ENCODE data around the gene EPN3.
A peak's percentile ranks its signal among the peaks of the same experiment; 100 is the strongest.

The EPN3 gene

DNA sequence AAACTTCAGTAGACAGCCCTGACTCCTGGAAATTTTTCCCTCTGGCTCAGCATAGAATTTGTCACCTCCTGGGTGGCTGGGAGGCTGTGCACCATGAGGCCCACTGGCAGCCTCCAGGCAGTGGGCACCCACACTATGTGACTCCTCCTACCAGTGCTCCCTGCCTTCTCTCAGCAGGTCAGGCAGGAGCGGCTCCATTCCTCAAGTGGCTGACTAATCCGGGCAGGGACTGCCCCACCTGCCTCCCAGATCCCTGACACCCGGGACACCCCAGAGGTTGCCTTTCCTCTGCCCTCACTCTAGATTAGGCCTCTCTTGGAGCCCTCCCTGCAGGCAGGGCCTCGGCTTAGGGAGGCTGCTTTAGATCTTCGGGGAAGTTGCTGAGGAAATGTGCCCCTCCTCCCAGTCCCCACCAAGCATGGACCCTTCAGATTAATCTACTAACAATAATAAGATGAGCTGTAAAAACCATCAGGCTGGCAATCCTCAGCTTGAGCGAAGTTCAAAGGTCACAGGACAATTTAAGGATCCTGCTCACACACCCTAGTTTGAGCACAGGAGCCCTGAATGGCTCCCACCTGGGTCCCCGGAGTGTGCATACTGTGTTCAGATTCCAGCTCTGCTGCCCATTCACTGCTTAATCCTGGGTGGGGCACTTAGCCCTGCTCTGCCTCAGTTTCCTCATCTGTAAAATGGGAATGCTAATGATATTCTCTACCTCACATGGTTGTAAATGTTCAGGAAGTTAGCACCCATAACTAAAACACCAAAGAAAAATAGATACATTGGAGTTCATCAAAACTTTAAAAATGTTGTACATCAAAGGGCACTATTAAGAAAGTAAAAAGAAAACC lies 34.3 kb upstream of the EPN3 start:
- Histone ChIP-seq H3K9ac (ENCODE audit: low read depth, low read length) (no peak overlapping the region), H3K9me3 (replicated peaks; ENCODE audit: low read length) (no peaks in the 10 kb centered on the region), H3K4me2 (ENCODE audit: low read length) (no peak overlapping the region), H3K4me1 (ENCODE audit: control insufficient read depth, insufficient read depth, low read length) (peaks cover 7% of the 10 kb centered on the region), H3K4me3 (ENCODE audit: low read length) (no peak overlapping the region), H3K36me3 (ENCODE audit: insufficient read depth, low read length) (no peaks in the 10 kb centered on the region), H3K27me3 (ENCODE audit: control insufficient read depth, insufficient read depth, low read length) (peaks cover 12% of the 10 kb centered on the region)

DNA sequence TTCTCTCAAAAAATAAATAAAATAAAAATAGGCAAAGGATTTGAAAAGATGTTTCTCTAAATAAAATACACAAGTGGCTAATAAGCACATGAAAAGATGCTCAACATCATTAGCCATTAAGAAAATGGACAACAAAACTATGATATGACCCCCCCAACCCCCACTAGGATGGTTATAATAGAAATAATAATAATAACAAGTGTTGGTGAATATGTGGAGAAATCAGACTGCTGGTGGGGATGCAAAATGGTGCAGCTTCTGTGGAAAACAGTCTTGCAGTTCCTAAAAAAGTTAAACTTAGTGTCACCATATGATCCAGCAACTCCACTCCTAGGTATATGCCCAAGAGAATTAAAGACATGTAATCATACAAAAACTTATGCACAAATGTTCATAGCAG lies 33.3 kb upstream of the EPN3 start:
- Histone ChIP-seq H3K9me3 (replicated peaks; ENCODE audit: low read length) (no peaks in the 10 kb centered on the region), H3K36me3 (ENCODE audit: insufficient read depth, low read length) (no peaks in the 10 kb centered on the region), H3K4me3 (ENCODE audit: low read length) (no peak overlapping the region), H3K4me2 (ENCODE audit: low read length) (no peak overlapping the region), H3K9ac (ENCODE audit: low read depth, low read length) (no peak overlapping the region), H3K4me1 (ENCODE audit: control insufficient read depth, insufficient read depth, low read length) (peaks cover 7% of the 10 kb centered on the region), H3K27me3 (ENCODE audit: control insufficient read depth, insufficient read depth, low read length) (peaks cover 14% of the 10 kb centered on the region)

DNA sequence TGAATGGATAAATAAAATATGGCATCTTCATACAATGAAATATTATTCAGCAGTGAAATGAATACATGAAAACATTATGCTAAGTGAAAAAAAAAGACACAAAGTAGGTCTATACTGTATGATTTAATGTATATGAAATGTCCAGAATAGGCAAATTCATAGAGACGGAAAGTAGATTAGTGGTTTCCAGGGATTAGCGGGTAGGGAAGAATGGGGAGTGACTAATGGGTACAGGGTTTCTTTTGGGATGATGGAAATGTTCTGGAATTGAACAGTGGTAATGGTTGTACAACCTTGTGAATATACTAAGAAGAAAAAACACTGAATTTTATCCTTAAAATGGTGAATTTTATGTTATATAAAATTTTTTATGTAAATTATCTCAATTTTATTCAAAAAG lies 32.8 kb upstream of the EPN3 start:
- Histone ChIP-seq H3K4me3 (ENCODE audit: low read length) (no peak overlapping the region), H3K9me3 (replicated peaks; ENCODE audit: low read length) (no peaks in the 10 kb centered on the region), H3K9ac (ENCODE audit: low read depth, low read length) (no peak overlapping the region), H3K4me1 (ENCODE audit: control insufficient read depth, insufficient read depth, low read length) (peaks cover 7% of the 10 kb centered on the region), H3K27me3 (ENCODE audit: control insufficient read depth, insufficient read depth, low read length) (peaks cover 13% of the 10 kb centered on the region), H3K36me3 (ENCODE audit: insufficient read depth, low read length) (no peaks in the 10 kb centered on the region), H3K4me2 (ENCODE audit: low read length) (no peak overlapping the region)

DNA sequence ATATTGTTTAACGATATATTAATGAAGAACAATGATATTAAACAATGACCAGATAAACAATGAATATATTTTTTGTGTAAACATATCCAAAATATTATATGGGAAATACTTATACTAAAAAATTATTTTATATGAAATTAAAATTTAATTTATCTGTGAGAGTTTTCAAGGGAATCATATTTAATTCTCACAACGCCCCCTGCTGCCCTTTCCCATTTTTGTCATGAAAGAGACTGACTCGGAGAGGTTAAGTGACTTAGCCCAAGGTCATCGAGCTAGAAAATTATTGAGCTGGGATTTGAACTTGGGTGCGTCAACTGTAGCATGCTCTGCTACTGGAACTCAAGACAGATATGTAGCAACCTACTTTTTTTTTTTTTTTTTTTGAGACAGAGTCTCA lies 31.5 kb upstream of the EPN3 start:
- no peaks in the 10 kb centered on the region for H3K9me3 ChIP-seq (replicated peaks; ENCODE audit: low read length)
- H3K36me3 ChIP-seq (ENCODE audit: insufficient read depth, low read length) = no peaks in the 10 kb centered on the region
- peaks cover 12% of the 10 kb centered on the region for H3K27me3 ChIP-seq (ENCODE audit: control insufficient read depth, insufficient read depth, low read length)
- H3K9ac ChIP-seq (ENCODE audit: low read depth, low read length) = no peak overlapping the region
- H3K4me3 ChIP-seq (ENCODE audit: low read length) = no peak overlapping the region
- H3K4me2 ChIP-seq (ENCODE audit: low read length) = no peak overlapping the region
- H3K4me1 ChIP-seq (ENCODE audit: control insufficient read depth, insufficient read depth, low read length) = peaks cover 1% of the 10 kb centered on the region

DNA sequence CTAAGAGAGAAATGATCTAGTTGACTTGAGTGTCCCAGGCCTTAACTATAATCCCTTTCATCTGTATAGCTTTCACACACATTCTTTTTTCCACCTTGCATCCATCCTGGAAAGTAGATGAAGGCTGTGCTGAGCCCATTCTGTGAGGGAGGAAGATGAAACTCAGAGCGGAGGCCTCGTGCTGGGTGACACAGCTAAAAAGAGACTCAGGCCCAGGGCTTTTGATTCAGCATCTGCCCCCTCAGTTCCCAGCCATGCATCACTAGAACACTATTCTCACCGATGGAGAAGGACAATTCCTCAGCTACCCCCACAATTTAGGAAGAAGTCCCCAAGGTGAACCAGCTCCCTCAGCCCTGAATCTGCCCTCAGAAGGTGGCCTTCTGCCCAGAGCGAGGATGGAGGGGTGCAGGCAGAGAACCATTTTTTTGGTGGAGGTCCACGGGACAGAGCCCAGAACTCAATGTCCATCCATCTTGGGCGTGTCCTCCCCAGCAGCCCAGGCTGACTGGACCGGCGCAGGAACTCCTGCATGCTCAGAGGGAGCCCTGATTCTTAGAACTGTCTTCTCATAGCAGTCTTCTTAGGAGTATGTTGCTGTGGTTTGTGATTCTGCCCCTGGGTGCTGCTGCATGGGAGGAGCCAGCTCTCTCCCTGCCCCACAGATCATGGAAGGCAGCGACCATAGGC lies 30.1 kb upstream of the EPN3 start:
- peaks cover 12% of the 10 kb centered on the region for H3K27me3 ChIP-seq (ENCODE audit: control insufficient read depth, insufficient read depth, low read length)
- no peak overlapping the region for H3K9ac ChIP-seq (ENCODE audit: low read depth, low read length)
- H3K4me3 ChIP-seq (ENCODE audit: low read length) = no peak overlapping the region
- H3K36me3 ChIP-seq (ENCODE audit: insufficient read depth, low read length) = no peaks in the 10 kb centered on the region
- H3K9me3 ChIP-seq (replicated peaks; ENCODE audit: low read length) = no peaks in the 10 kb centered on the region
- H3K4me1 ChIP-seq (ENCODE audit: control insufficient read depth, insufficient read depth, low read length) = no peaks in the 10 kb centered on the region
- H3K4me2 ChIP-seq (ENCODE audit: low read length) = no peak overlapping the region

DNA sequence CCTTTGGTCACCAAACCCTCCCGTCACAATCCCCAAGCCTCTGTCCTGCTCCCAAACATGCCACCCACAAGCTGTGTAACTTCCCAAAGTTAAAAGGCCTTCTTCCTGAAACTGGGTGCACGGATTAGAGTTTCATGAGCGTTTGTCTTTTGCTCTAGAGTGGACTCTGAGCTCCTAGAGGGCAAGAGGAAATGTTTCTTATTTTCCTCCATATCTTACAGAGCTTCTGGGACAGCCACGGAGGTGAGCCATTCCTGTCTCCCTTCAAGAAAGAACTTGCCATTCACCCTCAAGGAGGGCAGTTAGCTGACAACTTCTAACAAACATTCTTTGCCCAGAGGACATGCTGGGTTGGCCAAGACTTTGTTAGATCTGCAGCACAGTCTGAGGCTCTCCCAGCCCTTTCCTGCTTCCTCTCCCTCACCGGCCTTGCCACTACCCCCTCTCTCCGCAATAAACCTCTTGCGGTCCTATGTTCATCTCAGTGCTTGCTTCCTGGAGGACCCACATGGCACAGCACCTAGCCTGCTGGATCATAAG lies 26.9 kb upstream of the EPN3 start:
- no peaks in the 10 kb centered on the region for H3K9me3 ChIP-seq (replicated peaks; ENCODE audit: low read length)
- no peak overlapping the region for H3K4me2 ChIP-seq (ENCODE audit: low read length)
- H3K36me3 ChIP-seq (ENCODE audit: insufficient read depth, low read length) = no peaks in the 10 kb centered on the region
- H3K27me3 ChIP-seq (ENCODE audit: control insufficient read depth, insufficient read depth, low read length) = peaks cover 12% of the 10 kb centered on the region
- H3K4me1 ChIP-seq (ENCODE audit: control insufficient read depth, insufficient read depth, low read length) = peaks cover 13% of the 10 kb centered on the region
- no peak overlapping the region for H3K9ac ChIP-seq (ENCODE audit: low read depth, low read length)
- no peak overlapping the region for H3K4me3 ChIP-seq (ENCODE audit: low read length)

DNA sequence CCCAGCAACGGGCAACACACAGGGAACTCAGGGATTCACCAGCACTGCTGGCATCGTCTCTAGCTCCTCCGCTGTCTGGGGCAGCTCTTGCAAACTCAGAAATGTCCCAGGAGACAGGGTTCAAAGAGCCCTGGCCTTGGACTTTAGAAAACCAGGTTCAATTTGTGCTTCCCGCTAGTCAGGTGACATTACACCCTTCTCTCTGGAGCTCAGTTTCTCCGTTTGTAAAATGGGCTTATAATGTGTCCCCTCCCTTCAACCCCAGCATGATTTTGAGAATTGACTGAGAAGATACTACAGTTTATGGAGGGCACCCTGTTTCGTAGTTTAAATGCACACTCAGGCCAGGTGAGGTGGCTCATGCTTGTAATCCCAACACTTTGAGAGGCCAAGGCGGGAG lies 26.2 kb upstream of the EPN3 start:
- Histone ChIP-seq H3K27me3 (ENCODE audit: control insufficient read depth, insufficient read depth, low read length) (peaks cover 12% of the 10 kb centered on the region), H3K9me3 (replicated peaks; ENCODE audit: low read length) (no peaks in the 10 kb centered on the region), H3K4me1 (ENCODE audit: control insufficient read depth, insufficient read depth, low read length) (peaks cover 13% of the 10 kb centered on the region)

DNA sequence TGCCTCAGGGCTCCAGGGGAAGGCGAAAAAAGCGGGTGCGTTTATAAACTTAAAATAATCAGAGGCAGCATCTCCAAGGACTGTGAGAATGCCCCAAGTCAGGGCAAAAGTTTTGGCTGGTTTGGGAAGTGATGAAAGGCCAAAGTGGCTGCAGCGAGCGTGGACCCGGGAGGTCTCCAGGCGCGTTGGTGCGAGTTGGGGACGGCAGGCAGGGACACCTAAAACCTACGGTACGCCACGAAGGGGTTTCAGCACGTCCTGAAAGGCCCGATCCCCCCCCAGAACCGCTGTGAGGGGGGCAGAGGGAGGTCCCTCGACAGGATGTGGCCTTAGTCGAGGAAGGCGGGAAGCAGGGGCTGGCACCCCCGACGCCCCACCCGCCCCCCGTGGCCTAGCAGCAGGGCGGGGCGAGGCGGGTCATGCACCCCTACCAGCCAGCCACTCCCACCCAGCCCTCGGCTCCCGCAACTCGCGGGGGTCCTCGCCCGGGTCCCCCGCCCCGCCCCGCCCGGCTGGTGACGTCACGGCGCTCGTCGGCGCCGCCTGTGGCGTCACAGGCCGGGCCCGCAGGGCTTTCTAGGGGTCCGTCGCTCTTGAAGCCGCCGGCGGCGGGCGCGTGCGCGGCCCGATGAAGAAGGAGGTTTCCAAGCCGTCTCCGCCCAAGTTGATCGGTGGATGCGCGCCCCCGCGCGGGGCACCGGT lies 24.5 kb upstream of the EPN3 start, which contains the start of gene MYCBPAP:
MYCBPAP (plus strand) TSS at position 569 of the 702 bp plus-strand sequence. CDS start 236 bp downstream, outside the sequence.
- H3K36me3 ChIP-seq (ENCODE audit: insufficient read depth, low read length) = no peaks in the 10 kb centered on the region
- H3K27me3 ChIP-seq (ENCODE audit: control insufficient read depth, insufficient read depth, low read length) = peaks cover 5% of the 10 kb centered on the region
- no peaks in the 10 kb centered on the region for H3K9me3 ChIP-seq (replicated peaks; ENCODE audit: low read length)
- peak within 1 kb of the TSS; percentile 93 for H3K4me2 ChIP-seq (ENCODE audit: low read length)
- peak within 1 kb of the TSS; percentile 80 for H3K9ac ChIP-seq (ENCODE audit: low read depth, low read length)
- H3K4me3 ChIP-seq (ENCODE audit: low read length) = peak within 1 kb of the TSS; percentile 78
- peaks cover 13% of the 10 kb centered on the region for H3K4me1 ChIP-seq (ENCODE audit: control insufficient read depth, insufficient read depth, low read length)

More for the DNA sequence above, 26.2 kb upstream of the EPN3 start:
- no peak overlapping the region for H3K4me3 ChIP-seq (ENCODE audit: low read length)
- H3K9ac ChIP-seq (ENCODE audit: low read depth, low read length) = no peak overlapping the region
- no peaks in the 10 kb centered on the region for H3K36me3 ChIP-seq (ENCODE audit: insufficient read depth, low read length)
- H3K4me2 ChIP-seq (ENCODE audit: low read length) = no peak overlapping the region

DNA sequence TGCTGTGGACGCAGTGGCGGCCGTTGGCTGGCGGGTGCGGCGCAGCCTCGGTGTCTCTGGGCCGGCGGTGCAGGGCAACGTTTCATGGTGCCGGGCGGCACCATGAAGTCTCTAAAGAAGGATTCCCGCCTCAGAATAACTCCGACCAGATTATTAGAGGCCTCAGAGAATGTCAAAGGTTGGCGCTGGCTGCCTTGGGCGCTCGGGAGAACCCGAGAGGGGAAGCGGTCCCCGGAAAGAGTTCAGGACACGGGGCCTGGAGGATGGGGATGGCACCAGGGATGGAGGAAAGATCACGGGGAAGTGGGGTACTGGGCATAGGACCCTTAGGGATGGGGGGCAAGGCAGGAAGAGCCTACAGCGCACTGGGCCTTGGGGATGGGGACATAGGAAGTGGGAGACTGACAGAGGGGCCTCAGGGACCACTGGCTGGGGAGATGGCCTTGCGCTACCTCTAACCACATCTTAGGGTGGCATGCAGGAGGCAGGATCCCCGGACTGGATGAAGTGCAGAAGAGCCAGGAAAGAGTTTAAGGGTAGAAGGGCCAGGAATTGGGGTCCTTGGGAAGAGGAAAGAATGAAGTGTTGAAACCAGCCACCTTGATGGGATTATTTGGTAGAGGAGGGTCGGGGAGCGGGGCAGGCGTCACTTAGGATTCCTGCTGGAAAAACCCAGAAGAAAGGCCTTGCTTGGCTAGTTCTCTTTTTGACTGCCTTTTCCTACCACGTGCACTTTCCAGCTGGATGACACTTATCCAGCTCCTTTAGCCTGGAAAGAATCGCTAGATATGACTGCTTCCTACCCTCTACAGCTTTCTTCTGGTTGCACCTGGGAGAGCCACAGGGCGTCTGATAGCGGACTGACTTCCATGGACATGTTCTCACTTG lies 23.7 kb upstream of the EPN3 start:
- Histone ChIP-seq H3K4me1 (ENCODE audit: control insufficient read depth, insufficient read depth, low read length) (peaks cover 13% of the 10 kb centered on the region), H3K9ac (ENCODE audit: low read depth, low read length) (peak overlapping the region; percentile 80), H3K4me3 (ENCODE audit: low read length) (peak overlapping the region; percentile 78), H3K9me3 (replicated peaks; ENCODE audit: low read length) (no peaks in the 10 kb centered on the region), H3K27me3 (ENCODE audit: control insufficient read depth, insufficient read depth, low read length) (no peaks in the 10 kb centered on the region), H3K36me3 (ENCODE audit: insufficient read depth, low read length) (no peaks in the 10 kb centered on the region), H3K4me2 (ENCODE audit: low read length) (peak overlapping the region; percentile 93)

DNA sequence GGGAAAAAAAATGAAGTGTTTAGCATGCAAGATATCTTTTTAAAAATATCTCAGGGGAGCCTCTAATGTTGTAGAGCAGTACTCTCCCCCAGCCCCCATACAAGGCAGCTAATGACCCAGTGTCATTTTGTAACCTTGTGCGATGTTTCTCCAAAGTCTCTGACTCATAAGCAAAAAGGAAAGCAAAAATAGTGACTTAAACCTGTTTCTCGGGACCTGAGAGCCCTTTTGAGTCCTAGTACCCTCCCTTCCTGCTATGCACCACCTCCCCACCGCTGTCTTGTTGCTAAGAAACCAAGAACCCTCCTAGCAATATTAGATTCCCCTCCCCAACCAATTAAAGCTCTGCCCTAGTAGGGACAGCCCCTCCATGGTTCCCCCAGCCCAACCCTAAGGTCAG lies 21.5 kb upstream of the EPN3 start:
- no peak overlapping the region for H3K9ac ChIP-seq (ENCODE audit: low read depth, low read length)
- peak overlapping the region; percentile 19 for H3K4me2 ChIP-seq (ENCODE audit: low read length)
- peaks cover 22% of the 10 kb centered on the region for H3K4me1 ChIP-seq (ENCODE audit: control insufficient read depth, insufficient read depth, low read length)
- H3K36me3 ChIP-seq (ENCODE audit: insufficient read depth, low read length) = no peaks in the 10 kb centered on the region
- no peak overlapping the region for H3K4me3 ChIP-seq (ENCODE audit: low read length)
- no peaks in the 10 kb centered on the region for H3K9me3 ChIP-seq (replicated peaks; ENCODE audit: low read length)
- no peaks in the 10 kb centered on the region for H3K27me3 ChIP-seq (ENCODE audit: control insufficient read depth, insufficient read depth, low read length)
